HG03025 (cell line): Measurements from ENCODE around the gene LAMC1.

ENCODE experiments used
- ATAC-seq: cut with Tn5 transposase; IDR thresholded peaks from one replicate; pipeline ENCODE4 v1.9.1; 2021; ENCODE audit warnings: mild to moderate bottlenecking, moderate library complexity; ENCODE audit not compliant: unreplicated experiment, low FRiP score

Gene LAMC1

GRCh38 chr1:183019860-183020259, 3.4 kb upstream of the LAMC1 start:
- no peak for ATAC-seq

- ATAC-seq, result no peak
Observed at GRCh38 chr1:183021405-183022201, 1.6 kb upstream of the LAMC1 start.

GRCh38 chr1:183022202-183023145, 746 bp upstream of the LAMC1 start:
- peak; percentile 18 for ATAC-seq

- ATAC-seq, result peak; percentile 68
Observed at GRCh38 chr1:183023601-183024316, 539 bp downstream of the LAMC1 start.

GRCh38 chr1:183024317-183025009, 1.2 kb downstream of the LAMC1 start:
- ATAC-seq, result no peak

- no peak for ATAC-seq
Observed at GRCh38 chr1:183025010-183025337, 1.8 kb downstream of the LAMC1 start.

- no peak for ATAC-seq
Observed at GRCh38 chr1:183025782-183026774, 2.9 kb downstream of the LAMC1 start.

GRCh38 chr1:183027031-183027430, 3.8 kb downstream of the LAMC1 start:
- ATAC-seq, result no peak

GRCh38 chr1:183027791-183028190, 4.6 kb downstream of the LAMC1 start:
- ATAC-seq, result no peak

GRCh38 chr1:183029591-183030000, 6.4 kb downstream of the LAMC1 start:
- ATAC-seq, result no peak

- ATAC-seq, result no peak
Observed at GRCh38 chr1:183030053-183030452, 6.8 kb downstream of the LAMC1 start.

GRCh38 chr1:183032122-183032921, 9.1 kb downstream of the LAMC1 start:
- ATAC-seq, result no peak

GRCh38 chr1:183033205-183033604, 10.0 kb downstream of the LAMC1 start:
- ATAC-seq, result no peak

- ATAC-seq, result no peak
Observed at GRCh38 chr1:183034682-183035081, 11.5 kb downstream of the LAMC1 start.

- no peak for ATAC-seq
Observed at GRCh38 chr1:183038333-183038866, 15.2 kb downstream of the LAMC1 start.

- ATAC-seq, result no peak
Observed at GRCh38 chr1:183038913-183039312, 15.7 kb downstream of the LAMC1 start.

- no peak for ATAC-seq
Observed at GRCh38 chr1:183039330-183039729, 16.1 kb downstream of the LAMC1 start.

- ATAC-seq, result no peak
Observed at GRCh38 chr1:183039985-183040447, 16.8 kb downstream of the LAMC1 start.
